AG10803 (cell line): ENCODE results near the gene CCDC88C.

Experiments
- DNase-seq: peaks from one replicate; pipeline ENCODE4 v3.0.0; 2010; ENCODE audit warnings: low read depth
- H3K4me3 ChIP-seq: 2 replicates; pipeline ENCODE4 v1.5.1; 2011; ENCODE audit warnings: mild to moderate bottlenecking, low read length, control low read depth
- TF ChIP-seq, protein P1 (sequence below): conservative IDR thresholded peaks from 2 replicates; pipeline ENCODE4 v1.5.1; 2011; ENCODE audit warnings: mild to moderate bottlenecking, low read length, control low read depth, inconsistent platforms

The CCDC88C gene, protein sequence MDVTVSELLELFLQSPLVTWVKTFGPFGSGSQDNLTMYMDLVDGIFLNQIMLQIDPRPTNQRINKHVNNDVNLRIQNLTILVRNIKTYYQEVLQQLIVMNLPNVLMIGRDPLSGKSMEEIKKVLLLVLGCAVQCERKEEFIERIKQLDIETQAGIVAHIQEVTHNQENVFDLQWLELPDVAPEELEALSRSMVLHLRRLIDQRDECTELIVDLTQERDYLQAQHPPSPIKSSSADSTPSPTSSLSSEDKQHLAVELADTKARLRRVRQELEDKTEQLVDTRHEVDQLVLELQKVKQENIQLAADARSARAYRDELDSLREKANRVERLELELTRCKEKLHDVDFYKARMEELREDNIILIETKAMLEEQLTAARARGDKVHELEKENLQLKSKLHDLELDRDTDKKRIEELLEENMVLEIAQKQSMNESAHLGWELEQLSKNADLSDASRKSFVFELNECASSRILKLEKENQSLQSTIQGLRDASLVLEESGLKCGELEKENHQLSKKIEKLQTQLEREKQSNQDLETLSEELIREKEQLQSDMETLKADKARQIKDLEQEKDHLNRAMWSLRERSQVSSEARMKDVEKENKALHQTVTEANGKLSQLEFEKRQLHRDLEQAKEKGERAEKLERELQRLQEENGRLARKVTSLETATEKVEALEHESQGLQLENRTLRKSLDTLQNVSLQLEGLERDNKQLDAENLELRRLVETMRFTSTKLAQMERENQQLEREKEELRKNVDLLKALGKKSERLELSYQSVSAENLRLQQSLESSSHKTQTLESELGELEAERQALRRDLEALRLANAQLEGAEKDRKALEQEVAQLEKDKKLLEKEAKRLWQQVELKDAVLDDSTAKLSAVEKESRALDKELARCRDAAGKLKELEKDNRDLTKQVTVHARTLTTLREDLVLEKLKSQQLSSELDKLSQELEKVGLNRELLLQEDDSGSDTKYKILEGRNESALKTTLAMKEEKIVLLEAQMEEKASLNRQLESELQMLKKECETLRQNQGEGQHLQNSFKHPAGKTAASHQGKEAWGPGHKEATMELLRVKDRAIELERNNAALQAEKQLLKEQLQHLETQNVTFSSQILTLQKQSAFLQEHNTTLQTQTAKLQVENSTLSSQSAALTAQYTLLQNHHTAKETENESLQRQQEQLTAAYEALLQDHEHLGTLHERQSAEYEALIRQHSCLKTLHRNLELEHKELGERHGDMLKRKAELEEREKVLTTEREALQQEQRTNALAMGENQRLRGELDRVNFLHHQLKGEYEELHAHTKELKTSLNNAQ (N-terminal part only)

DNA sequence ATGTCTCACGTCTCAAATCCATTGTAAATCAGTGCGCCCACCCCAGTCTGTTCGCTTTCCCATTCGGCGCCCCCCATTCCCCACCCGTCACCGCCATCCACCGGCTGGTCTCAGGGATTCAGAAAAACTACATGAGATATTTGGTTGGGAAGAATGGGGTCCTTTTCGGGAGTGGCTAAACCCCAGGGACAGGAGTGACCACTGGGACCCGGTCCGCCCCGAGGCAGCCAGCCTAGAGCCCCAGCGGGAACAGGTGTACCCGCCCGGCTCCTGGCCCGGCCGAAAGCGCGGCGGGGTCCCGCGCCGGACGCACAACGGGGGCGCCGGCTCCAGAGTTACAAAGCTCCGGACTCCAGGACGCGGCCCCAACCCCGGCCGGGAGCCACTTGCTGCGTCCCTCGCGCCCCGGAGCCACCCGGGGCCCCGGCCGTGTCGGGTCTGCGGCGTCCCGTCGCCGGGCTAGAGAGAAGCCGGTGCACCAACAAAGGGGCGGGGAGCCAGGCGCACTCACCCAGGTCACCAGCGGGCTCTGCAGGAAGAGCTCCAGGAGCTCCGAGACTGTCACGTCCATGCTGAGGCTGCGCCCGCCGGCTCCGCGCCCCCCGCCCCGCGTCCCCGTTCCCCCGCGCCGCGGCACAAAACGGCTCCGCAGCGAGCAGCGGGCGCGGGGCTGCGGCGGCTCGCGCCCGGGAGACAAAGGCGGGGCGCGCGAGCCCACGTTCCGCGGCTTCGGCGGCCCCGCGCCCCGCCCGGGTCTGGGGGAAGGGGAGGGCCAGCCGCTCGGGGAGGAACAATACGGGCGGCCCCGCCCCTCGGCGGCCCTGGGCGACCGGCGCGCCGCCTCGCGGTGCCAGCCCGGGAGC, at the start of gene CCDC88C:
Gene CCDC88C, minus strand, starts transcription at position 701 of the 863 bp plus-strand sequence. Its CDS starts 130 bp downstream, at position 571.
- peak within 1 kb of the TSS; percentile 44 for H3K4me3 ChIP-seq
- no peak for DNase-seq

DNA sequence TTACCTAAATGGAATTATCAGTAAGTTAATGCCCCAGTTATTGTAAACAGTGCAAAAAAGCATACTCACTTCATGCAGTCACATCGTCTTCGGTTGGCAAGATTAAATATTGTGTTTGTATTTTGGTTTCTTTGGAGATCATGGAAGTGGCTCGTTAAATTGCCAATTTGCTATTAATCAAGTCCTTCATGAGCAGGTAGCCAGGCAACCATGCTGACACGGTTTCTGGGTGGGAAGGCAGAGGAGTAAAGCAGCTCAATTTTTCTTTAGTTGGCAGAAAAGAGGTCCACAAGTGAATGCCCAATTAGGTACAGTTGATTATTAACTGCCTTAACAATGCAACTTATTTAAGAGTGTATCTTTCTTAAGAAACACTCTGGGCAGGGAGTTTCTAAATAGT, 48.6 kb upstream of the CCDC88C start:
- no peak overlapping the region for H3K4me3 ChIP-seq
- peak; percentile 3 for DNase-seq
- TF ChIP-seq, protein P1, sequence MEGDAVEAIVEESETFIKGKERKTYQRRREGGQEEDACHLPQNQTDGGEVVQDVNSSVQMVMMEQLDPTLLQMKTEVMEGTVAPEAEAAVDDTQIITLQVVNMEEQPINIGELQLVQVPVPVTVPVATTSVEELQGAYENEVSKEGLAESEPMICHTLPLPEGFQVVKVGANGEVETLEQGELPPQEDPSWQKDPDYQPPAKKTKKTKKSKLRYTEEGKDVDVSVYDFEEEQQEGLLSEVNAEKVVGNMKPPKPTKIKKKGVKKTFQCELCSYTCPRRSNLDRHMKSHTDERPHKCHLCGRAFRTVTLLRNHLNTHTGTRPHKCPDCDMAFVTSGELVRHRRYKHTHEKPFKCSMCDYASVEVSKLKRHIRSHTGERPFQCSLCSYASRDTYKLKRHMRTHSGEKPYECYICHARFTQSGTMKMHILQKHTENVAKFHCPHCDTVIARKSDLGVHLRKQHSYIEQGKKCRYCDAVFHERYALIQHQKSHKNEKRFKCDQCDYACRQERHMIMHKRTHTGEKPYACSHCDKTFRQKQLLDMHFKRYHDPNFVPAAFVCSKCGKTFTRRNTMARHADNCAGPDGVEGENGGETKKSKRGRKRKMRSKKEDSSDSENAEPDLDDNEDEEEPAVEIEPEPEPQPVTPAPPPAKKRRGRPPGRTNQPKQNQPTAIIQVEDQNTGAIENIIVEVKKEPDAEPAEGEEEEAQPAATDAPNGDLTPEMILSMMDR, result no peak

More for the DNA sequence above, at the start of gene CCDC88C:
- TF ChIP-seq, protein P1, result no peak

DNA sequence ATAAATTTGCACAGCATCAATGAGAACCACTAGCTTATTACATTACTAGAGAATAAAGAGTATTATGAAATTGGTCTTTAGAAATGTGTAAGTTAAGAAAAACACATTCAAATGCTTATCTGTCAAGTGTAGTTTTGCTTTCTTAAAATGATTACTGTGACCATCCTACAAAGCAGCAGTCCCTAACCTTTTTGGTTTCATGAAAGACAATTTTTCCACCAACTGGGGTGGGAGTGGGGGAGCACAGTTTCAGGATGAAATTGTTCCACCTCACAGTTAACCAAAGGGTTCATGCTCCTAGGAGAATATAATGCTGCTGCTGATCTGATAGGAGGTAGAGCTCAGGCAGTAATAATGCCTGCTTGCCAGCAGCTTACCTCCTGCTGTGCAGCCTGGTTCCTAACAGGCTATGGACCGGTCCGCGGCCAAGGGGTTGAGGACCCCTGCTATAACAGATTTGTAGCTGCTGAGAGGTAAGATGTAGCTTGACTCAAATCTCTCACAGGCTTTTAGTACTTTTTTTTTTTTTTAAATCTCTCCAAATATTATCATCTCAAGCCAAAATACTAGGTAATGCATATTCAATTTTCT, 47.1 kb upstream of the CCDC88C start:
- no peak for DNase-seq
- TF ChIP-seq, protein P1, result no peak
- H3K4me3 ChIP-seq, result no peak overlapping the region

DNA sequence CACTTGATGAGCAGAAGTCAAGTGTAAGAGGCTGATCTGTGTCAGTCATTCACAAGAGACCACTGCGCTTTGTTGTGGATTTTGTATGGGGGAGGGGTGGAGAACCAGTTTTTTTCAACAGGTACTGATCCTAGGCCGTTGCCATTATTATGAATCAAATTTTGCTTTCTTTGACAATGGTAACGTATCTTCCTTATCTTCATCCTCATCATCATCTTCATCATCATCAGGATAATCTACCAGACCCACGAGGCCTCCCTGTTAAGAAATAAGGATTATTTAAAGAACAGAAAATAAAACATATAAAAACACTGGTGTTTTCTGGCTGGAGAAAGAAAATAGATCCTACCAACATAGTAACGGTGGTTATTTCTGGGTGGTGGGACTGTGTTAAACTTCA, 41.0 kb upstream of the CCDC88C start:
- TF ChIP-seq, protein P1, result no peak
- H3K4me3 ChIP-seq, result no peak overlapping the region
- no peak for DNase-seq

DNA sequence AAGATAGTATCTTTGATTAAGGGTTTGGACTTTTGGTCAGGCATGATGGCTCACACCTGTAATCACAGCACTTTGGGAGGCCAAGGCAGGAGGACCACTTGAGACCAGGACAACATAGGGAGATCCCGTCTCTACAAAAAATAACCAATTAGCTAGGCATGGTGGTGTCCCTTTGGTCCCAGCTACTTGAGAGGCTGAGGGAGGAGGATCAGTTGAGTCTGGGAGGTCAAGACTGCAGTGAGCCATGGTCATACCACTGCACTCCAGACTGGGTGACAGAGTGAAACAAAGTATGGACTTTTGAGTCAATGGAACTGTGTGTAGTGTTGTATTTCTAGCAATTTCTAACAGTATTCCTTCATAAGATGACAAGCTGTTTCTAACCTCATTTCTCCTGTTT, 38.7 kb upstream of the CCDC88C start:
- H3K4me3 ChIP-seq, result no peak overlapping the region
- TF ChIP-seq, protein P1, result no peak
- no peak for DNase-seq

DNA sequence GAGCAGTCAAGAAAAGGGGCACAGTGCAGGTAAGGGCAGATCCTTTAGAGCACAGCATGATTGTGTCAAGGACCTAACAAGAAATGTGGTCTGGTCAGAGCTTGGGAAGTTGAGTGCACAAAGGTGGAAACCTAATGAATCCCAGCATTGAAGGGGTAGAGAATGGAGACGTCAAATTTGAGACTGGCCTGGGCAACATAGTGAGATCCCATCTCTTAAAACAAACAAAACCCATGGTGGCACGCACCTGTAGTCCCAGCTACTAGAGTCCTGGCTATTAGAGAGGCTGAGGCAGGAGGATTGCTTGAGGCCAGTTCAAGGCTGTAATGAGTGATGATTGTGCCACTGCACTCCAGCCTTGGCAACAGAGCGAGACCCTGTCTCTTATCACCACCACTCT, 37.0 kb upstream of the CCDC88C start:
- no peak for DNase-seq
- H3K4me3 ChIP-seq, result no peak overlapping the region
- TF ChIP-seq, protein P1, result no peak
